Right forelimb (tissue), 1 donor: ENCODE data around the gene PSAP.

Source experiments
- DNase-seq: peaks from one replicate; pipeline ENCODE4 v3.0.0-alpha.2; 2018

PSAP gene

DNA sequence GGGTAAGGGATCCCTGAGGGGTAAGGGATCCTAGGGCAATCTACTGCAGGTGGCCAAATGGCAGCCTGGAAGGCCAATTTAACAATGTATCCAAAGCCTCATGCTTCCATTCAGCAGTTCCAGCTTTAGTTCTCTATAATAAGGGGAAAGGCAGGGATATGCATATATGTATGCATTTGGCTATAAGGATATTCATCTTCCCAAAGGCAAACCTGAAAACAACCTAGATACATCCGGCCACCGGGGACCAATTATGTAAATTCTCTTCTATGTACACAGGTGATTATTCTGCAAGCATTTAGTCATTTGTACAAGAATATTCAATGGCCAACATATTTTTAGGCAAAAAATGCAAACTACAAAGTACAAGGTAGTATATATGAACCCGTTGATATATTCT, 26.7 kb downstream of the PSAP start:
- no peak for DNase-seq

- DNase-seq = no peak
These were observed 27.7 kb downstream of the PSAP start for GRCh38 chr10:71823356-71823755.

GRCh38 chr10:71821909-71822763, 28.9 kb downstream of the PSAP start:
- no peak for DNase-seq

GRCh38 chr10:71820966-71821365, 30.1 kb downstream of the PSAP start:
- no peak for DNase-seq

GRCh38 chr10:71819985-71820384, 31.1 kb downstream of the PSAP start:
- no peak for DNase-seq

DNA sequence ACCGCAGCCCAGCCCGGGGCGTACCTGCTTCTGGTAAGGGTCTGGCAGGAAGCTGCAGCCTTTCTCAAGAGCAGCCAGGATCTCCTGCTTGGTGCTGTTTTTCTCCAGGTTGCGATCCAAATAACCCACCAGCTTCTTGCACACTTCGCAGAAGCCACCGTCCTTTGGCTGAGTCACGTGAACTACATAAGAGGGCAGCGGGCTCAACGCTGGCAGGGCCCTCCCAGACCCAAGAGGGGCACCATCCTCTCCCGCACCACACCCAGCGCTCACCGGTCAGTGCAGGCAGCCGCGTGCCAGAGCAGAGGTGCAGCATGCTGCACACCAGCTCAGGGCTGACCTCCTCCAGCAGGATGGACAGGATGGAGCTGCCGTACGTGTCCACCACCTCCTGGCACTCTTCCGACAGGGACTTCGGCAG, 31.6 kb downstream of the PSAP start:
- DNase-seq = no peak

GRCh38 chr10:71818674-71819260, 32.3 kb downstream of the PSAP start:
- DNase-seq = no peak

- no peak for DNase-seq
These were observed 33.0 kb downstream of the PSAP start for GRCh38 chr10:71817831-71818655.

DNA sequence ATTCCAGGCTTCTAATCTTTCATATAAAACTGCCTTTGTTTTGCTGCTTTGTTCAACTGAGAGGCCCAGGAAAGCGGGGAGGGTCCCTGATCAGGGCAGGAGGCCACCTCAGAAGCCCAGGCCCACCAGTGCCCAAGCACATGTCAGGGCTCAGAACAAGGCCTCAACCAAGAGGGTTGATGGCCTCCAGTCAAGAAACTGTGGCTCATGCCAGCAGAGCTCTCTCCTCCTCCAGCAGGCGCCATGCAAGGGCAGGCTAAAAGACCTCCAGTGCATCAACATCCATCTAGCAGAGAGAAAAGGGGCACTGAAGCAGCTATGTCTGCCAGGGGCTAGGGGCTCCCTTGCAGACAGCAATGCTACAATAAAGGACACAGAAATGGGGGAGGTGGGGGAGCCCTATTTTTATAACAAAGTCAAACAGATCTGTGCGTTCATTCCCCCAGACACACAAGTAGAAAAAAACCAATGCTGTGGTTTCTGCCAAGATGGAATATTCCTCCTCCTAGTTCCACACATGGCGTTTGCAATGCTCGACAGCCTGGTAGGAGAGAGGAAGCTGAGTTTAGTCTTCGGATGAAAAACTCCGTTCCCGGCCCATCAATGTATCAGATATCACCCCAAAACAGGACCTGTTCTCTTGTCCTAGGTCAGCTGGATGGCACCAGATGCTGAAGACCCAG, 34.0 kb downstream of the PSAP start:
- DNase-seq = no peak

DNA sequence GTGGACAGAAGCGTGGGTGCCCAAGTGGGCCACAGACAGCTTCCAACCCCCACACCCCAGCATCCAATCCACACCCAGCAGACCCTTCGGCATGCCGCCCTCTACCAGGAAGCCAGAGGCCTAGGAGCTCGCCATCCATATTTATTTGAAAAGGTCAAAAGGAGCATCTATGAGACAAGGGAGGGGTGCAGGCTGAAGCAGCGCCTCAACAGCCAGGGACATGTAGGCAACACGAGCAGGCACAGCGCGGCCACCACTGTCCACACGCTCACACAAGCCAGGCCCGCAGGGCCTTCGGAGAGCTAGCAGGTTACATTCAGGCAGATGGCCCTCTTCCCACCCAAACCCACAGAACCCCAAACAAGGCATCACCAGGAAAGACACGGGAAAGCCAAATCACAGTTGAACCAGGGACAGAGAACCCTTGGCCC, 34.6 kb downstream of the PSAP start:
- DNase-seq = no peak

DNA sequence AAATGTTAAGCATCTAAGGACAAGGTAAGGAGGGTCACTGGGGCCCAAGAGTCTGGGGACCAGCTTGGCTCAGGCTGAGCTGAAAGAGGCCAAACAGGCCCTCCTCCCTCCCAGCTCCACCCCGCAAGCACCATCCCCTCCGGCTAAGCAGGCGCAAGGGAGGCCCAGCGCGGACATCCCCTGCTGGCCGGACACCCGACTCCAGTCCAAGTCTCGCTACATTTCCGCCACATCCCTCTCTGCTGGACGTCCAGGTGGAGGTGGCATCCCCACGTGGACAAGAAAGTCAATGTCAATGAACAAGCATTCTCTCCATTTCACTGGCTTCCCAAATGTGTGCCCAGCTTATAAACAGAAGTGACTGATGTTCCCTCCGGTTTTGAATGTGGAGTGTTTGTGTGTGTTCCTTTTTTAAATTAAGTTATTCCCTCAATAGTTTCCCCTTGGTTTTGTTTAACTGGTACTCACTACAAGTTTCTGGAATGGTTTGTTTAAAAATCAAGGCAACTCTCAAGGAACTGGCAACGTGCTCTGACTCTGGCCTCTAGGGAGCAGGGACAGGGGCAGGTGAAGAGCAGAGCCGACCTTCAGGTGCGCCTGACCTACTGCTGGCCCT, 35.4 kb downstream of the PSAP start:
- no peak for DNase-seq

- no peak for DNase-seq
These were observed 36.1 kb downstream of the PSAP start for GRCh38 chr10:71814922-71815411.

DNA sequence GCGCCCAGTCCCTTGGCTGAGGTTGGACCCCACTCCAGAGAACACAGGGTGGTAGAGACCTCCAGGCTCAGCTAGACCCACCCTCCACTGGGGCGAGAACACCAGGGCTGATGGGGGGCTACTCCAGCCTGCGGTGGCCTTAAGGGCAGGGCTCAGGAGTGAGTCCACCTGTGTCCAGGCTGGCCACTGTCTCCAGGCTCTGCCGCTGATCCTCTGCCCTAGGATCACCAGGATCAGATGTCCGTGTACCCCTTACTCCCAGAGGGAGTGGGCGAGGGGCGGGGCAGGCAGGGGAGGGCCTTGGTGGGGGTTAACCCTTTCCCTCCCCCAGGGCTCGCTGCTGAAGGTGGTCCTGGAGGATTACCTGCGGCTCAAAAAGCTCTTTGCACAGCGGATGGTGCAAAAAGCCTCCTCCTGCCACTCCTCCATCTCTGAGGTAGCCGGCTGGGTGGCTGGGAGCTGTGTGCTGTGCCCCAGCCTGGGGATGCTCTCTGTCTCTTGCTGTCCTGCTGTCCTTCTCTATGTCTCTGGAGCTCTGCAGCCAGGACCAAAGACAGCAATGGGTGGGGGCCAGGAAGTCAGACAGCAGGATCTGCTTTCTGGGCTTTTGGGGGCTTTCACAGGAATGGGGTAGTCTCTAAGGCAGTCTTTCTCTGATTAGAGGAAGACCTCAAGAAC, 38.0 kb downstream of the PSAP start:
- no peak for DNase-seq

DNA sequence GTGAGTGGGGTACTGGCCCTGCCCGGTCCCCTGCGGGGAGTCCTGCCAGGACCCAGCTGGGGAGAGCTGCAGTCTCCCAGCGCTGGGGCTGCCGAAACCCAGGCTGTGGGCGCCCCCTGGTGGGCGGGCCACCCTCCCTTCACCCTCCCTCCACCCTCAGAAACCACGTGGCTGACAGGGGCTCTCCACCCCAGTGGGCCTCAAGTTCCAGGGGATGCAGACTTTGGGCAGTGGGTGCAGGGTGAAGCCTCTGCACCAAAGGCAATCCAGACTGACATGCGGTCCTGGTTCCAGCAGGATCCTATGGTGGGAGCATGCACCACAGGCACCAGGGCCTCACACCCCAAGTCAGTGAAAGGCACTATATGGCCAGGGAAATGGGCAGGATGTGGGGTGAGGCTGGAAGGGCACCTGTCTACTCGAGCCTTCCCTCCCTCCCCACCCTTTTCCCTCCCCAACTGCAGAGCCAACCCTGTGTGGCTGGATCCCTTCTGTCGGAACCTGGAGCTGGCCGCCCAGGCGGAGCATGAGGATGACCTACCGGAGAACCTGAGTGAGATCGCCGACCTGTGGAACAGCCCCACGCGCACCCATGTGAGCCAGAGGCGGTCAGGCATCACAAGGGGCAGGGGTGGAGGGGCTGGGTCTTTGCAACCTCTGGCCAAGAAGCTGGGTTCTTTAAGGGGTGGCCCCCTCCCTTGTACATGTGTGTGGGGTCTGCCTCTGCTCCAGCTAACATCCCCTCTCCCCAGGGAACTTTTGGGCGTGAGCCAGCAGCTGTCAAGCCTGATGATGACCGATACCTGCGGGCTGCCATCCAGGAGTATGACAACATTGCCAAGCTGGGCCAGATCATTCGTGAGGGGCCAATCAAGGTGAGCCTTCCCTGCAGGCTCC, 38.8 kb downstream of the PSAP start:
- peak; percentile 68 for DNase-seq

DNA sequence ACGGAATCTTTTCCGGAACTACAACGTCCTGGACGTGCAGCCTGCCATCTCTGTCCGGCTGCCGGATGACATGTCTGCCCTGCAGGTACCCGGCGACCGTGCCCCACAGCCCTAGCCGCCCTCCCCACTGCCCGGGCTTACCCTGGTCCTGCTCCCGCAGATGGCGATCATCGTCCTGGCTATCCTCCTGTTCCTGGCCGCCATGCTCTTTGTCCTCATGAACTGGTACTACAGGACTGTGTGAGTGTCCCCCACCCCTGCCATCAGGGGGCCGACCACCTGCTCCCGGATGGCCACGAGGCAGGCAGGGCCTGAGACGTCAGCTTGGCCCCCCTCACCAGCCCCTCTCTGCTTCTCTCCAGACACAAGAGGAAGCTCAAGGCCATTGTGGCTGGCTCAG, 39.7 kb downstream of the PSAP start:
- no peak for DNase-seq

DNA sequence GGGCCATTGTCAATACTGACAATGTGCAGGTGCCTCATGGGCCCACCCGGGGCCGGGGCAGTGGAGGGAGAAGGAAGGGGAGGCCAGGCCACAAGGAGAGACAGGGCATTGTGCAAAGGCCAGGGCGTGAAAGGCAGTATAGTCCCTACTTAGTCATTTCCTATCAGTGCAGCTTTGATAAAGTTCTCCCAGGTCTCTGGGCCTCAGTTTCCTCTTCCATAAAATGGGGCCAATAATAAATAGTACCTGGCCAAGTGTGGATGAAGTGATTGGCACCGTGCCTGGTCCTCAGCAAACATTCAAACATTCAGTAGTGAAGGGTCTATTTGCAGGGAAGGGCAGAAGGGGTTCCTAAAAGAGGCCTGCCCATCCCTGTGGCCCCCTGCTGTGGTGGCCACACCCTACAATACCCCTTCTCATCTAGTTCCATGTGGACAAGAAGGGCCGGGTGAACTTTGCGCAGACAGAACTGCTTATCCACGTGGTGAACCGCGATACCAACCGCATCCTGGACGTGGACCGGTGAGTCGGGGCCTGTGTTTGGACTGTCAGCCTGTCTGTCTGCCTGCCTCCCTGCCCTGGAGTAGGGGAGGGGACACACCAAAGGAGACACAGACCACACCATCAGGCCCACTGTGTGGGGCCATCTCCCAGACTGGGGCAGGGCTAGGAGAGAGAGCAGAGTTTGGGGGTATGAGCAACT, 40.9 kb downstream of the PSAP start:
- no peak for DNase-seq

- no peak for DNase-seq
These were observed 41.4 kb downstream of the PSAP start for GRCh38 chr10:71809628-71810027.

DNA sequence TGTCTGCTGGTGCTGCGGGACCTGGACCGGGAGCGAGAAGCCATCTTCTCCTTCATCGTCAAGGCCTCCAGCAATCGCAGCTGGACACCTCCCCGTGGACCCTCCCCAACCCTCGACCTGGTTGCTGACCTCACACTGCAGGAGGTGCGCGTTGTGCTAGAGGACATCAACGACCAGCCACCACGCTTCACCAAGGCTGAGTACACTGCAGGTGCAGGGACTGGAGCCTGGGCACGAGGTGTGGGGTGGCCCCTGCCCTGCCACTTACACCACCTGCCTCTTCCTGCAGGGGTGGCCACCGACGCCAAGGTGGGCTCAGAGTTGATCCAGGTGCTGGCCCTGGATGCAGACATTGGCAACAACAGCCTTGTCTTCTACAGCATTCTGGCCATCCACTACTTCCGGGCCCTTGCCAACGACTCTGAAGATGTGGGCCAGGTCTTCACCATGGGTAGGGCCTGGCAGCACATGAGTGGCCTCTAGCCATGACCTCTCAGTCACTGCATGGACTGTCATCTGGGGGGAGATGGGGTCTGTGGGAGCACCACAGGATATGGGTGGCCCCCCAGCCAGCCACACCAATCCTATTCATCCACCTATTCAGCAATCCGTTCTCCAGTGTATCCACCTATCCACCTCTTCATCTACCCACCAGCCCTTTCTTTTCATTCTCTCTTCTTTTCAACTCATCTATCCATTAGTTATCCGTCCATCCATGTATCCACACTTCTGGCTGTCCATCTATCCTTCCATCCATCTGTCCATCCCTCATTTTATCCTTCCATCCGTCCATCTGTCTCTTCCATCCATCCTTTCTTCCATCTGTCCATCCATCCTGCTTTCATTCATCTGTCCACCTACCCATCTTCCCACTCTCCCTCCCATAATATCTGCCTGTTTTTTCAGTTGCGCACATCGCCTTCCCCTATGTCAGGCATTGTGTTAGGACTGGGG, 43.2 kb downstream of the PSAP start:
- DNase-seq = no peak
